Gastroesophageal sphincter (tissue), 4 donors: ENCODE results near the gene GXYLT1. TPM values are rescaled to one million over a fixed set of nuclear protein-coding genes. Genes with fewer than 3 reads are reported as not detected.
A peak's percentile ranks its signal among the peaks of the same experiment; 100 is the strongest.

ENCODE experiments used
- ATAC-seq: fragments of 150-250 bp; one replicate; pipeline ENCODE4 v1.9.1; 2016; ENCODE audit warnings: mild to moderate bottlenecking, moderate library complexity
- H3K27ac ChIP-seq, 4 donors: fragments of 200-600 bp; sonication (generic) in 3 of 4; 1 replicate in 3 of 4; 2 replicates in 1 of 4; pipeline ENCODE4 v1.5.1; 2016 to 2019
- H3K27me3 ChIP-seq: fragments of 200-600 bp; sonication (generic); one replicate; pipeline ENCODE4 v1.5.1; 2019
- H3K36me3 ChIP-seq, 2 donors: fragments of 200-600 bp; sonication (generic); one replicate each; pipeline ENCODE4 v1.5.1; 2019; ENCODE audit warnings: control low read depth in 1 of 2
- H3K4me1 ChIP-seq, 3 donors: fragments of 200-600 bp; sonication (generic); 1 replicate in 2 of 3; 2 replicates in 1 of 3; pipeline ENCODE4 v1.5.1; 2016 to 2019; ENCODE audit warnings: control low read depth in 2 of 3
- H3K4me3 ChIP-seq, 2 donors: fragments of 200-600 bp; sonication (generic); one replicate each; pipeline ENCODE4 v1.5.1; 2019; ENCODE audit warnings: mild to moderate bottlenecking in 1 of 2, moderate library complexity in 1 of 2
- H3K9me3 ChIP-seq, 3 donors: fragments of 200-600 bp; sonication (generic); one replicate each; pipeline ENCODE4 v1.5.1; 2017 to 2019; ENCODE audit warnings: control low read depth in 2 of 3
- EP300 ChIP-seq: sonication (generic); formaldehyde crosslinking; IDR thresholded peaks from one replicate; pipeline ENCODE4 v1.6.1; 2017; ENCODE audit warnings: antibody characterized with exemption, mild to moderate bottlenecking
- POLR2A ChIP-seq, 2 donors: fragments of 450-650 bp; IDR thresholded peaks; one replicate each; pipeline ENCODE4 v1.6.1; 2017; ENCODE audit warnings: antibody characterized with exemption in 2 of 2, mild to moderate bottlenecking in 2 of 2, moderate library complexity in 1 of 2
- POLR2AphosphoS5 ChIP-seq: sonication (generic); formaldehyde crosslinking; IDR thresholded peaks from one replicate; pipeline ENCODE4 v1.6.1; 2017; ENCODE audit warnings: antibody characterized with exemption
- WGBS, 2 donors: methylation state at CpG; one replicate each; pipeline ENCODE4 v1.1.5; 2018; ENCODE audit warnings: low coverage in 1 of 2; 5-methylcytosine and 5-hydroxymethylcytosine counted together
- total RNA-seq, 4 donors: library from RNA; depleted of rRNA; stranded (reverse); fragments of >200 nt; gene quantifications; one replicate each; pipeline ENCODE4 v1.1.0, GENCODE V29; 2016
- TF ChIP-seq, protein P1 (sequence below), 4 experiments: fragments of 200-600 bp in 2 of 4; fragments of 450-650 bp in 2 of 4; sonication (generic) in 1 of 4; IDR thresholded peaks; one replicate each; pipeline ENCODE4 v1.5.1; 2017 to 2019; ENCODE audit warnings: antibody characterized with exemption in 4 of 4, mild to moderate bottlenecking in 2 of 4, moderate library complexity in 2 of 4

Gene GXYLT1
- total RNA-seq, 4 donors from 2014 or later: 6.9 to 11.6 (median 8.3) TPM

DNA sequence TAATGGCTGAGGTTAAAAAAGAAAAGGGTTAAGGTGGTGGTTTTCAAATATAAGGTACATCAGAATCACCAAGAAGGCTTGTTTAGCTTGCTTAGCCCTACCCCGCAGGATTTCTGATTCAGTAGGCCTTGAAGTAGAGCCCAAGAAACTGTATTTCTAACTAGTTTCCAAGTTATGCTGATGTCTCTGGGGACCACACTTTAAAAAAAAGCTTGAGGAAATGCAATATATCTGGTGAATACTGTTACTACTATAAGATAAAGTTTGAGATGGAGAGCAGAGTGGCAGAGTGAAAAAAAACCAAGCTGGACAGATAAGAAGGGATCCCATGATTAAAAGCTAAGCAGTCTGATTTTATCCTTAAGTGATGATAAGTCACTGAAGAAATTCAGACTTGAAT is 18.3 kb upstream of the GXYLT1 start:
- Histone ChIP-seq H3K9me3 (no peaks in the 10 kb centered on the region), H3K36me3 (peaks cover 0 to 26% of the 10 kb centered on the region in 2 donors), H3K4me1 (no peaks in the 10 kb centered on the region), H3K27ac (no peak overlapping the region), H3K27me3 (no peaks in the 10 kb centered on the region), H3K4me3 (no peak overlapping the region)
- no peak for ATAC-seq
- 88 to 92% methylated on average over 1 of the region's 1 CpG for WGBS, 2 donors
- TF ChIP-seq POLR2A (IDR thresholded peaks at IDR 0.05) (no peak), EP300 (no peak), POLR2AphosphoS5 (no peak)
- TF ChIP-seq, protein P1, sequence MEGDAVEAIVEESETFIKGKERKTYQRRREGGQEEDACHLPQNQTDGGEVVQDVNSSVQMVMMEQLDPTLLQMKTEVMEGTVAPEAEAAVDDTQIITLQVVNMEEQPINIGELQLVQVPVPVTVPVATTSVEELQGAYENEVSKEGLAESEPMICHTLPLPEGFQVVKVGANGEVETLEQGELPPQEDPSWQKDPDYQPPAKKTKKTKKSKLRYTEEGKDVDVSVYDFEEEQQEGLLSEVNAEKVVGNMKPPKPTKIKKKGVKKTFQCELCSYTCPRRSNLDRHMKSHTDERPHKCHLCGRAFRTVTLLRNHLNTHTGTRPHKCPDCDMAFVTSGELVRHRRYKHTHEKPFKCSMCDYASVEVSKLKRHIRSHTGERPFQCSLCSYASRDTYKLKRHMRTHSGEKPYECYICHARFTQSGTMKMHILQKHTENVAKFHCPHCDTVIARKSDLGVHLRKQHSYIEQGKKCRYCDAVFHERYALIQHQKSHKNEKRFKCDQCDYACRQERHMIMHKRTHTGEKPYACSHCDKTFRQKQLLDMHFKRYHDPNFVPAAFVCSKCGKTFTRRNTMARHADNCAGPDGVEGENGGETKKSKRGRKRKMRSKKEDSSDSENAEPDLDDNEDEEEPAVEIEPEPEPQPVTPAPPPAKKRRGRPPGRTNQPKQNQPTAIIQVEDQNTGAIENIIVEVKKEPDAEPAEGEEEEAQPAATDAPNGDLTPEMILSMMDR (IDR thresholded peaks at IDR 0.05): no peak

DNA sequence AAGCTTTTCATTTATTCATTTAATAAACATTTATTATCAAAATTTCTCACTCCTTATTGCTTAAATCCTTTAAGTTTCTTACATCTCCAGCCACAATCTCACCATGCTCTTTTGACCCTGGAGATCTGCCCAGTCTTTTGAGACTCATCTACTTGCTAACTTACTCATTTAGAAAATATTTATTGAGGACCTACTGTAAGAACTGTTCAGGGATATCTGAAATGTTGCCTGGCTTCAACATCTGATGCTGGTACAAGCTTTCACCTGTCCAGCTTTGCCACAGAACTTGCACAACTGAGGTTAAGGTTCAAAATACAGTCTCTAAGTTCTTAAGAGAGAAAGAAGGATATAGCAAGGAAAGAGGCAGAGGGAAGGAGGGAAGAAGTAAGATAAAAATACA is 17.5 kb upstream of the GXYLT1 start:
- ATAC-seq: no peak

DNA sequence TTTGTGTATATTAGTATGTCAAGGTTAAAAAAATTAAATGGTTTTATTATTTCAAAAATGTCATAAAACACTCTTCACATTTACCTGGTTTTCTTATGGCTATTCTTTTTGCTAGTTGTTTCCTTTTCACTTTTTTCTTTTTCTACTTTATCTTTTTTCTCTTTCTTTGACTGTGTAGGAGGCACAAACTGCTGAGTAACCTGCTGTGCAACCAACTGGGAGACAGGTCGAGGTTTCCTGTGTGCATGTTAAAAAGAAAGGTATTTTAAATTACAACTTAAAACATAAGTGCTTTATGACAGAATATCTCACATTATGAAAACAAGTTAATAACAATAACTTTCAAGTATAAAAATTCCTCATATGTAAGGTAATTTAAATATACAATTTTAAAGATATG is 16.9 kb upstream of the GXYLT1 start:
- H3K36me3 ChIP-seq: peaks cover 0 to 35% of the 10 kb centered on the region in 2 donors
- TF ChIP-seq EP300: no peak
- TF ChIP-seq POLR2A (IDR thresholded peaks at IDR 0.05): no peak
- TF ChIP-seq, protein P1 (IDR thresholded peaks at IDR 0.05): no peak
- TF ChIP-seq POLR2AphosphoS5: no peak
- ATAC-seq: no peak
- H3K4me3 ChIP-seq: no peak overlapping the region
- H3K9me3 ChIP-seq: no peaks in the 10 kb centered on the region
- H3K27ac ChIP-seq: no peak overlapping the region
- no peaks in the 10 kb centered on the region for H3K27me3 ChIP-seq
- WGBS, 2 donors: 88% methylated on average over 1 of the region's 1 CpG
- H3K4me1 ChIP-seq: no peaks in the 10 kb centered on the region

More for the DNA sequence above, 17.5 kb upstream of the GXYLT1 start:
- no peaks in the 10 kb centered on the region for H3K9me3 ChIP-seq
- H3K4me1 ChIP-seq: no peaks in the 10 kb centered on the region
- TF ChIP-seq POLR2A (IDR thresholded peaks at IDR 0.05) (no peak), POLR2AphosphoS5 (no peak), EP300 (no peak)
- TF ChIP-seq, protein P1 (IDR thresholded peaks at IDR 0.05): no peak
- H3K4me3 ChIP-seq: no peak overlapping the region
- H3K27me3 ChIP-seq: no peaks in the 10 kb centered on the region
- no peak overlapping the region for H3K27ac ChIP-seq
- peaks cover 0 to 29% of the 10 kb centered on the region in 2 donors for H3K36me3 ChIP-seq

DNA sequence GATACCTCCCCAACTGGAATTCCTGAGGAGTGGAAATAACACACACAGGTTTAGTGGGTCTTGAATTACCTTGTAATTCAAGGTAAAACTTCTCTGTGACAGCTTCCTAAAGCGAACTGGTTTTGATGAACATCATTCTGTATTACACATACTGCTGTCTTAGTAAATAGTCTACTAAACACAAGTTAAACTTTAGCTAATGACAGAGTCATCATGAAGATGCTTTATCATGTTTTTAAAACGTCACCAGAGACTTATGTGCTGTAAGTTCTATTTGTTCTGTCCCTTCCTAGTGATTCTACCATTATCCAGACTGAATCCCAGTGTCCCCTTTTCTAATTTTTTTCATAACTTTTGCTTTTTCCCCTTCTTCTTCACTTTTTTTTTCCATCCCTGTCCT is 11.6 kb upstream of the GXYLT1 start:
- no peaks in the 10 kb centered on the region for H3K27me3 ChIP-seq
- ATAC-seq: no peak
- no peak overlapping the region for H3K27ac ChIP-seq
- TF ChIP-seq EP300 (no peak), POLR2A (IDR thresholded peaks at IDR 0.05) (no peak), POLR2AphosphoS5 (no peak)
- TF ChIP-seq, protein P1 (IDR thresholded peaks at IDR 0.05): no peak
- H3K4me1 ChIP-seq: no peaks in the 10 kb centered on the region
- H3K9me3 ChIP-seq: no peaks in the 10 kb centered on the region
- peaks cover 0 to 31% of the 10 kb centered on the region in 2 donors for H3K36me3 ChIP-seq
- 44 to 45% methylated on average over 2 of the region's 2 CpGs for WGBS, 2 donors
- no peak overlapping the region for H3K4me3 ChIP-seq

DNA sequence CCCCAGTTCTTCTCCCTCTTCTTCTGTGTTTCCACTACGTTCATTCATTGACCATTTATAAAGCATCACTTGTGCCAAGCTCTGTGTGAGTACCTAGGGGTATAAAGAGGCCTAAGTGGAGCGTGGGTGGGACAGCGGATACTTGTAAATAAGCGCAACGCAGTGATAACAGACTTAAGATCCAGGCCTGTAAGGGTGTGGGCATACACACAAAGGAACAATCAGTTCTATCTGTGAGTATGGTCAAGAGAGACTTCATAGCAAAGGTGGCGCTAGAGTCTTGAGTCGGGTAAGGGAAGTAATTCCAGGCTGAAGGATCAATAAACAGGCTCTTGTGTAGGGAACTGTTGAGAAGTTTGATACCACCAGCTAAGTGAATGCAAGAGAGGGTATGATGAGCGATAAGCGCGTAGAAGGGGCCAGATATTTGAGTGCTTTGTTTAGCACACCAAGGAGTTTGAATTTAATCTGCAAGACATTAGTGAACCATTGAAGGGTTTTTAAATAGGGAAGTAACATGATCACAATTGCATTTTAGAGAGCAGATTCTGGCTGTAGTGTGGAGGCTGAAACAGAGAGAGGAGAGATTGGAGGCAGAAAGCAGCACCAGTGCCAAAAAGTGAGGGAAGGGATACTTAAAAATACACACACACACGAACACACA is 1.0 kb upstream of the GXYLT1 start:
- 74 to 75% methylated on average over 8 to 11 of the region's 11 CpGs for WGBS, 2 donors
- H3K27ac ChIP-seq: peak overlapping the region in 3 of 4 donors; percentile 91 to 94 (median 92)
- peaks cover 3 to 37% (median 4%) of the 10 kb centered on the region in 3 donors for H3K4me1 ChIP-seq
- no peaks in the 10 kb centered on the region for H3K9me3 ChIP-seq
- no peaks in the 10 kb centered on the region for H3K36me3 ChIP-seq
- no peak overlapping the region for H3K4me3 ChIP-seq
- ATAC-seq: no peak
- no peaks in the 10 kb centered on the region for H3K27me3 ChIP-seq
- TF ChIP-seq POLR2A (IDR thresholded peaks at IDR 0.05) (no peak), POLR2AphosphoS5 (no peak), EP300 (no peak)
- TF ChIP-seq, protein P1 (IDR thresholded peaks at IDR 0.05): no peak
